Keratinocyte (primary cell): ENCODE data around the gene DHTKD1.

Experiments
- EZH2 ChIP-seq: IDR thresholded peaks from one replicate; pipeline ENCODE4 v1.6.1; 2012; ENCODE audit warnings: inconsistent platforms, mild to moderate bottlenecking, low read length, moderate library complexity
- TF ChIP-seq, protein P1 (sequence below), 3 experiments: IDR thresholded peaks in 1 of 3; conservative IDR thresholded peaks in 1 of 3; optimal IDR thresholded peaks in 1 of 3; 2 replicates in 2 of 3; 3 replicates in 1 of 3; pipeline versions ENCODE3 to v1.5.1; 2011; ENCODE audit warnings: low read length in 3 of 3, mild to moderate bottlenecking in 3 of 3, moderate library complexity in 2 of 3, control low read depth in 1 of 3, inconsistent platforms in 1 of 3; ENCODE audit not compliant: insufficient read depth in 2 of 3; ENCODE audit errors: extremely low read depth in 1 of 3

DNA sequence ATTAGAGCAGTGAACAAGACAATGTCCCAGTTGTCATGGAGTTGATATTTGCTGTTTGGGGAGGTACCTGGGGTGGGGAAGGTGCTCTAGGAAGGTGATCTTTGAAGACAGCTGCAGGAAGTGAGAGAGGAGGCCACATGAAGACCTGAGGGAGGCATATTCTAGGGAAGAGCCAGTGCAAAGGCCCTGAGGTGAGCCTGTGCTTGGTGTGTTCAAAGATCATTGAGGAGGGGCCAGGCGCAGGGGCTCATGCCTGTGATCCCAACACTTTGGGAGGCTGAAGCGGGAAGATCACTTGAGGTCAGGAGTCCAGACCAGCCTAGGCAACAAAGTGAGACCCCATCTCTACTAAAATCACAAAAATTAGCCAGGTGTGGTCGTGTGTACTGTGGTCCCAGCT lies 75.8 kb downstream of the DHTKD1 start:
- TF ChIP-seq, protein P1, sequence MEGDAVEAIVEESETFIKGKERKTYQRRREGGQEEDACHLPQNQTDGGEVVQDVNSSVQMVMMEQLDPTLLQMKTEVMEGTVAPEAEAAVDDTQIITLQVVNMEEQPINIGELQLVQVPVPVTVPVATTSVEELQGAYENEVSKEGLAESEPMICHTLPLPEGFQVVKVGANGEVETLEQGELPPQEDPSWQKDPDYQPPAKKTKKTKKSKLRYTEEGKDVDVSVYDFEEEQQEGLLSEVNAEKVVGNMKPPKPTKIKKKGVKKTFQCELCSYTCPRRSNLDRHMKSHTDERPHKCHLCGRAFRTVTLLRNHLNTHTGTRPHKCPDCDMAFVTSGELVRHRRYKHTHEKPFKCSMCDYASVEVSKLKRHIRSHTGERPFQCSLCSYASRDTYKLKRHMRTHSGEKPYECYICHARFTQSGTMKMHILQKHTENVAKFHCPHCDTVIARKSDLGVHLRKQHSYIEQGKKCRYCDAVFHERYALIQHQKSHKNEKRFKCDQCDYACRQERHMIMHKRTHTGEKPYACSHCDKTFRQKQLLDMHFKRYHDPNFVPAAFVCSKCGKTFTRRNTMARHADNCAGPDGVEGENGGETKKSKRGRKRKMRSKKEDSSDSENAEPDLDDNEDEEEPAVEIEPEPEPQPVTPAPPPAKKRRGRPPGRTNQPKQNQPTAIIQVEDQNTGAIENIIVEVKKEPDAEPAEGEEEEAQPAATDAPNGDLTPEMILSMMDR (optimal IDR thresholded peaks at IDR 0.05 in 1 of 3, IDR thresholded peaks at IDR 0.05 in 1 of 3, conservative IDR thresholded peaks at IDR 0.05 in 1 of 3; ENCODE audit: extremely low read depth in 1 of 3, insufficient read depth in 2 of 3, low read length in 3 of 3): no peak
- no peak for TF ChIP-seq EZH2
